ENCODE measurements around the gene ZSWIM5.

GRCh38 chr1:45013551-45014209 lies 192.7 kb downstream of the ZSWIM5 start:
- no peak for TF ChIP-seq CTCF (IDR thresholded peaks at IDR 0.05)
- TF ChIP-seq POLR2AphosphoS5 (IDR thresholded peaks at IDR 0.05; ENCODE audit: low read depth, low read length), result no peak
- TF ChIP-seq REST (IDR thresholded peaks at IDR 0.05; ENCODE audit: insufficient read depth in 1 of 2, low read depth in 2 of 2, low read length in 1 of 2), result no peak
